Skeletal muscle cell (primary cell): ENCODE measurements around the gene CALCB.
"Not testable (repeated sequence)": the region's sequence is repeated elsewhere in the genome, so short reads cannot be mapped to it uniquely, and the experiment has no call there.

Experiments used
- DNase-seq: peaks from one replicate; pipeline ENCODE4 v3.0.0-alpha.2; 2010; ENCODE audit warnings: low read depth
- H3K4me3 ChIP-seq: 2 replicates; pipeline ENCODE4 v1.5.1; 2011; ENCODE audit warnings: low read depth, mild to moderate bottlenecking, control low read depth, low read length, moderate library complexity

Gene CALCB, protein sequence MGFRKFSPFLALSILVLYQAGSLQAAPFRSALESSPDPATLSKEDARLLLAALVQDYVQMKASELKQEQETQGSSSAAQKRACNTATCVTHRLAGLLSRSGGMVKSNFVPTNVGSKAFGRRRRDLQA

DNA sequence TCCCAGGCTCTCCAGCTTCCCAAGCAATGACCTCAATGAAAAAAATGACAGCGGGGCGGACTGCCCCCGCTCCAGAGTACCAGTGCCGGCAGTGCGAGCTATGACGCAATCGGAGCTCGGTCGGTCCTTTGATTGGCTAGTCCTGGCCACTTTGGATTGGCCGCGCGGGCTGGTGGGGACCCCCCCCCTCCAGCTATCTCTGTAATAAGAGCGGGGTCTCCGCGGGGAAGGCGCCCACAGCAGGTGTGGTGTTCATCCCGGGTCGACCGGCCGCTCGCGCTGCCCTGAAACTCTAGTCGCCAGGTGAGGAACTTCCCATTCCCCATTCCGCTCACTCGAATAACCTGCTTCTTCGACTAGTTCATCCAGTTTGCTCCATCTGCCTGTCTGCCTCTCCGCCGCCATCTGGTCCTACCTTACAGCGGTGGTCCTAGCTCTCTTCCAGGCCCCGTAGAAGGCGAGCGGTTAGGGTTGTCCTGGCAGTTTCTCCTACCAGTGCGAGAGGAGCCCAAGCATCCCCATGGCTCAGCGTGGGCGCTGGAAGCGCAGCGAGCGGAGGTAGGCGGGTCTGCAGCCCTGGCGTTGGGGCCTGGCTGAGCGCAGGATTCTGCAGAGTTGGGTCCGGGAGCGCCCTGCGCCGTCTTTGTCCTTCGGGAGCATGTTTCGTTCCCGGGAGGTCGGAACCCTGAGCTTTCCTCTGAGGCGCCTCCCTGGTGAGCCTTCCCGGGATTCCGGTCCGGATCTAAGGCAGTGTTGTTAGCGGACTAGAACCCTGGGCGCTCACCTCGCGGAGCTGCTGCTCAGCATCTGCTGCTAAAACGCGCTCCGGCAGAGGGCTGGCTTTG, at the start of gene CALCB:
TSS of gene CALCB (plus strand) at position 233 of the 845 bp plus-strand sequence. CDS start 1,126 bp downstream, outside the sequence.
- H3K4me3 ChIP-seq = peak within 1 kb of the TSS; percentile 40
- no peak for DNase-seq

DNA sequence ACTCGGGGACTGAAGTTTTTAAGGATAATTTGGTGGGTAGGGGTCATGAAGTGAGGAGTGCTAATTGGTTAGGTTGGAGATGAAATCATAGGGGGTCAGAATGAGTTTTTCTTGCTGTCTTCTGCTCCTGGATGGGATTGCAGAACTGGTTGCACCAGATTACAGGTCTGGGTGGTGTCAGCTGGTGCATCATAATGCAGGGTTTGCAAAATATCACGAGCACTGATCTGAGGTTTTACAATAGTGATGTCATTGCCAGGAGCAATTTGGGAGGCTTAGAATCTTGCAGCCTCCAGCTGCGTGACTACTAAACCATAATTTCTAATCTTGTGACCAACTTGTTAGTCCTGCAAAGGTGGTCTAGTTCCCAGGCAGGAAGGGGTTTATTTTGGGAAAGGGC, 46.4 kb upstream of the CALCB start:
- H3K4me3 ChIP-seq = no peak overlapping the region
- no peak for DNase-seq

DNA sequence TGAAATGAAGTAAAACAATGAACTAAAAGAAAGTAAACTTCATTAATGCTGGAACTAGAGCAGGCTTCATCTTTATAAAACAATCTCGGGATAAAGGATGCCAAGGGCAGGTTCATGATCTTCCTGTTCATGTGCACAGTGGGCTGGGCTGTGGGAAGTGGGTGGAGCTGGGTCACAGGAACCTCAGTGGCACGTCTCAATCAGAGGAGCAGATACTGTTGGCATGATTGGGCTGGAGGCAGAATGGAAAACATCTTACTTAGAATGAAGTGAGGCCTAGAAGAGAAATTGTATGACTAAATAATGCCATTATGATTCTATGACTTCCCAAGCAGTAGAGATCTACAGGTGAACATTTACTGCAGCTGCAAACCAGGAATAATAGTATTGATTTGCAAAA, 45.4 kb upstream of the CALCB start:
- no peak for DNase-seq
- H3K4me3 ChIP-seq = no peak overlapping the region

DNA sequence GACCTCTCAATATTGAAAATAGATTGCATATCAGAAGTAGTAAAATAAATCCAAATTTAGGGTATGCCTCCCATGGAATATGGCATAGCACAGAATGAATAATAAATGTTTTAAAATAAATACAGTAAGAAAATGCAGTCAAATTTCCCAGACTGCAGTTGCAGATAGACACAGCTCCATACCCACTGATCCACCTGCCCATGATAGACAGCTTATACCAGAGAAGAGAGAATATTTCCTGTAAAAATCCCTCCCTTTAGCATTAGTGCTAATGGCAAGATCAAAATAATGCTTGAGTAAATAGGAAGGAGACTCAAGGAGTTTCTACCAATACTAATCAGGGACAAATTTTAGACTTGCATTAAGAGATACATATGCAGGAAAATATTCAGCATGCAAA, 45.0 kb upstream of the CALCB start:
- H3K4me3 ChIP-seq = no peak overlapping the region
- DNase-seq = no peak

DNA sequence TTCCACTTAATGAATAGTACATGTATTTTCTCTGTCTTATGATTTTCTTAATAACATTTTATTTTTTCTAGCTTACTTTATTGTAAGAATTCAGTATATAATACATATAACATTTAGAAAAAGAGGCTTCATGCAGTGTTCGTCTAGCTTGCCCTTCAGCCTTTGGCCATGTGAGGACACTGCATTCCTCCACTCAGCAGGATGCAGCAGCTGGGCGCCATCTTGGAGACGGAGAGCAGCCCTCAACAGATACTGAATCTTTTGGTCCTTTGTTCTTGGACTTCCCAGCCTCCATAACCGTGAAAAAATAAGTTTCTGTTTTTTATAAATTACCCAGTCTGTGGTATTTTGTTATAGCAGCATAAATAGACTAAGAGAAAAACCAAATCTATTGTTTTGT, 41.4 kb upstream of the CALCB start:
- H3K4me3 ChIP-seq, DNase-seq: not testable (repeated sequence)

DNA sequence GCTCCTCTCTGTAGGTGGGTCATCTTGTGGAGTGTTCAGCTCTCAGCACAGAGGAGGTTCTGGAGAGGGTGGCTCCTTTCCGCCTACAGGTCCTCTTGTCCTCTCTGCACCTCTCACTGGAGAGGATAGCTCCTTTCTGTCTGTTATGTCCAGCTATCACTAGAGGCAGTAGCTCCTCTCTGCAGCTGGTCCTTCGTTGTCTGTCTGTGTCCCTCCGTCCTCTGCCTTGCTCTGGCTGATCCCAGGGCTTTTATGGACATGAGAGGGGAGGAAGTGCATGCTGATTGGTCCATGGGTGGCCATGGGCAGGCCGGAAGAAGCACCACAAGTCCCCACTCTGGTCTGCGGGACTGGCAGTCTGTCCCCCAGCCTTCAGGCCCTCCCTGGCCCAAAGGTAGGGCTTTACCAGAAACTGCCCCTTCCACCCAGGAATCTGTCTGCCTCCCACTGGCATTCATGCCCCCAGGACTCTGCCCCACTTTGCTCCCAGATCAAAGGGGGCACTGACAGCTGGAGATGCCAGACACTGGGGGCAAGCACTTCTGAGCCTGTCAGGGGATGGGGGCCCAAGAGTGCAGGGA, 38.6 kb upstream of the CALCB start:
- no peak overlapping the region for H3K4me3 ChIP-seq
- DNase-seq = no peak

DNA sequence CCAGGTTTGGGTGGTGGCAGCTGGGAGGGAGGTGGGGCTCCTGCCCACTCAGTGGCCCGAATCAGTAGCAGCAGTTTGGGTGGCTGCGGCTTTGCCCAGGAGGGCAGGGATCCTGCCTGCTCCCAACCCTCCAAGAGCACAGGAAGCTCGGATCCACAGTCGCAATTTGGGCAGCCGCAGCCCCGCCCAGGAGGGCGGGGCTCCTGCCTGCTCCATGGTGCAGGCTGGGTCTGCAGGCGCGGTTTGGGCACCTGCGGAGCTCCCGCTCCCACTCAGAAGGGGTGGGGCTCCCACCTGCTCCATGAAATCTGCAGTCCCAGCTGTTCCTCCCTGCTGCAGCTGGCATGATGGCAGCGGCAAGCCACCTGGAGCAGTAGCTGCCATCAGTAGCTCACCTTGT, 38.1 kb upstream of the CALCB start:
- H3K4me3 ChIP-seq = no peak overlapping the region
- no peak for DNase-seq

DNA sequence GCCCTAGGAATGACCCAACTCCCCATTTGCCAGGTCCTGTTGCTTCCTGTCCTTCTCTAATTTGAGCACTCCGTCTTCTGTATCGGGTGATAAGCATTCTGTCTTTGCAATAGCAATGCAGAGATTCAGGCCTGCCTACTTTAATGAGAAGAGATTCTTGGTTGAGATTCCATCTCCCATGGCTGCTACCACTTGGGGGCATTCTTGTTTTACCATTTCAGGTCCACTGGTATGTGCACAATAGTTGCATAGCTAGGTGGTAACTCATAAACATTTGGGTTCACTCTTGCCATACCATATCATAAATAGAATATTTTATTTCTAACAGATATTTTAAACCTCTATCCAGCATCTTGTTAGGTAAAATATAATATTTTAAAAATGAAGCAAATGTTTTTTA, 34.4 kb upstream of the CALCB start:
- no peak for DNase-seq
- no peak overlapping the region for H3K4me3 ChIP-seq

DNA sequence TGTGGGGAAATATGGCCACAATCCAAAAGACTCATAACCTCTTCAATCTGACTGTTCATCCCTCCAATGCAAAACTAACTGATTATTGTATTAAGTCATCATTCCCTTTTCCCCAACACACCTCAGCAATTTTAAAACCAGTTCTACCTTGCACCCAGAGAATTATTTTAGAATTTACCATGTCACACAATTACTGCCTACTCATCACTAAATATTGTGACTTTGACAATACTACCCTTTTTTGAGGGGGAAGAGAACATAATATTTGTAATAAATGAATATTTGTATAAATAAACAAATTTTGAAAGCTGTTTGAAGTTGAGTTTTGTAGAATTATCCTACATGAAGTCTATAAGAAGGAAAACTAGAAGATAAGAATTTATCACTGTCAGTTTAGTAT, 28.2 kb upstream of the CALCB start:
- no peak for DNase-seq
- H3K4me3 ChIP-seq = no peak overlapping the region

DNA sequence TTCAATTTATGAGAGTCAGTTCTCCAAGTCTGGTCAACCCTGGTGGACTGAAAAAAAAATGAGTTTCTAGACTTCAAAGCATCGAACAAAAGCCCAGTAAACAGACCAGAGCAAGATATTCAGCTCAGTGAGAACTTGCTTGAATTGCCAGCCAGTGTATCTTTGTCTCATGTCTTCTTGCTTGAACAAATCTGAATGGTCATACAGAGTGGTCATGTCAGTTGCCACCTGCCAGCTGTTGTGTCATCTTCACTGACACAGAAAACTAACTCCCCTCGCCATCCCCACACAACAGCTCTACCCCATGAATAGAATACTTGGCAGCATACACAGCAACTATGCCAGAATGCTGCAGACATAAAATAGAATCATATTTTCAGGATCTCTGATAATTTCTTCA, 27.5 kb upstream of the CALCB start:
- no peak overlapping the region for H3K4me3 ChIP-seq
- DNase-seq = no peak

DNA sequence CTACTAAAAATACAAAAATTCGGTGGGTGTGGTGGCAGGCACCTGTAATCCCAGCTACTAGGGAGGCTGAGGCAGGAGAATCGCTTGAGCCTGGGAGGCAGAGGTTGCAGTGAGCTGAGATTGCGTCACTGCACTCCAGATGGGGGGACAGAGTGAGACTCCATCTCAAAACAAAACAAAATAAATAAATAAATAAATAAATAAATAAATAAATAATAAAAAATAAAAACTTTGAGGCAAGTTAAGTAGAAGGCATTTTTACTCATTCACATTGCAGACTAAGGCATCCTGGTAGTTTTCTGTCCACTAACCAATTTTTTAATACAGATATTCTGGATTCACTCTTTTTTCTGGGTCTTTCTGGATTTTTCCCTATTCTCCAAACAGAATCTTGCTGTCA, 26.7 kb upstream of the CALCB start:
- not testable (repeated sequence) for H3K4me3 ChIP-seq, DNase-seq

DNA sequence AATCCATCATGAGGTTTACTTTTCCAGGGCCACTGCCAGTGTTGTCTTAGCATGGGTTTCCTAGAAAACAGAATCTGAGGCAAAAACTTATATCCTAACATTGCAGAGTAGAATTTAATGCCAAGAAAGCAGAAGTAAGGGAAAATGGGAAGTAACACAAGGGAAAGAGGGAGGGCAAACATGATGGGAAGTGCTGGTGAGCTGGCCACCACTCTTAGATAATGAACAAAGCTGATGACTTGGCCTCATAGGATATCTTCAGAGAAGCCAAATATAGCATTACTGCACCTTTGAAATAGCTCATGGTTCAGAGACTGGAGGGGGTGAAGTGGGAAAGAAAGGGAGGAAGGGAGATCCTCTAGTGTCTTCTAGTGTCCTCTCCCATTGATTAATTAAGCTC, 24.8 kb upstream of the CALCB start:
- DNase-seq = no peak
- no peak overlapping the region for H3K4me3 ChIP-seq

DNA sequence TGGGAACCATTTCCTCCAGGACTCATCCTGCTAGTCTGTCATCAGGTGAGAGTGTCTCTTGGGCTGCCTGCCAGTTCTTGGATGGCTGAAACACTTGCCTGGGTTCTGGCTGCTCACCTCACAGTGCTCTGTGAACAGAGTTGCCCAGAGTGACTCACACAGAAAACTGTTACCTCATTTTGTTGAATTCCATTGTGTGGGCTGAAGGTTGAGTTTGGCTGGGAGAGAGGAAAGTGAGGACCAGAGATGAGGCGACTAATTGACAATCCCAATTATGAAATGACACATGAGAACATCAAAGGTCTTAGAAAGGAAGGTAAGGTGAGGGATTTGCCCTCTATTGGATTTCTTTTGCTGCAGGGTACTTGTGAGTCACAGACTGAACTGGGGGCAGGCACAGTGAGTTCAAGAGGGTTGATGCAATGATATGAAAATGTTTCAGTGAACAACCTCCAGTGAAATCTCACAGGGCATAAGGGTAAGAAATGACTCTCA, 20.2 kb upstream of the CALCB start:
- no peak overlapping the region for H3K4me3 ChIP-seq
- DNase-seq = peak; percentile 42

DNA sequence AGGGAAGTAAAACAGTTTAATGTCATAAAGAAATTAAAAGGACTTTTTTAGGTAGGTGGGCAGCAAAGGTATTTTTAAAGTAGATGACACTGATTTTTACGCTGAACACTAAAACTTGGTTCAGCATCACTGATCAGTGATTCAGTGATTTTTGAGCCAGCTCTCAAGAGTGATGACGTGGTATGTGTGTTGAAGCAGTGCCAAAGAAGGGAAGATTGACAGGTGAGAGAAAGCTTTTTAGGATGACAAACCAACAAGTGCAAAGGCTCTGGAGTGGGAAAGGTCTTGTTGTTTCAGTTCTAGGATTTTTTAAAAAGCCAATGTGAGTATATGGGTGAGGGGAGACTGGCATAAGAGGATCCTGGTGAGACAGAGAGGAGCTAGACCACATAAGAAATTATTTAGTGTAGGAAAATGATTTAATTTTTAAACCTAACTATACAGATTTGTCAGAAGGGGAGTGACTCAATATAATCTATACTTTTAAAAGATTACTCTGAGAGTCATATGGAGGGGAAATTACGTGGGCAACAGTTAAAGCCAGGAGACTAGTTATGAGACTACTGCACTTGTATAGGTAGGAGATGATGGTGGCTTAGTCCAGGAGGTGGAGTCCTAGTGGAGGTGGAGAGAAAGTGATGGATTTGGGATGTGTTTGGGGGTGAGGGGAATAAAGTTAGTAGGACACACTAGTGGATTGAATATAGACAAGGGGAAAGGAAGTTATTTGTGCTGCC, 17.6 kb upstream of the CALCB start:
- no peak overlapping the region for H3K4me3 ChIP-seq
- no peak for DNase-seq

DNA sequence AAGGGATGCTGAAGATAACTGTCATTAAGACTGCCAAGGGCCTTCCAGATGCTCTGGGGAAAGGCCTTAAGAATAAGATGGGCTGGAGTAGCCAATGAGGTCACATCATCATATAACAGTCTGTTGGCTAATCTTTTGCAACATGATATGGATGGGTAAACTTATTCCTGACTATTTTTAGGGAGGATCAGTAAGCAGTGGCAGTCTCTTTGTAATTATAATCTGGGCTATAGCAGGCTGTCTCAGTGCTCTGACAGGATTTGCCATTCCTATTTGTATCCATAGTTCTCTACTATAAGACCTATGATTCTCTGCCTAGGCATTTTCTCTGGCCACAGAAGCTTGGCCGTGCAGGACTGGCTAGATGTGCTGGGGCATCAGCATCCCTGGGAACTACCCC, 16.1 kb upstream of the CALCB start:
- H3K4me3 ChIP-seq = no peak overlapping the region
- DNase-seq = no peak

DNA sequence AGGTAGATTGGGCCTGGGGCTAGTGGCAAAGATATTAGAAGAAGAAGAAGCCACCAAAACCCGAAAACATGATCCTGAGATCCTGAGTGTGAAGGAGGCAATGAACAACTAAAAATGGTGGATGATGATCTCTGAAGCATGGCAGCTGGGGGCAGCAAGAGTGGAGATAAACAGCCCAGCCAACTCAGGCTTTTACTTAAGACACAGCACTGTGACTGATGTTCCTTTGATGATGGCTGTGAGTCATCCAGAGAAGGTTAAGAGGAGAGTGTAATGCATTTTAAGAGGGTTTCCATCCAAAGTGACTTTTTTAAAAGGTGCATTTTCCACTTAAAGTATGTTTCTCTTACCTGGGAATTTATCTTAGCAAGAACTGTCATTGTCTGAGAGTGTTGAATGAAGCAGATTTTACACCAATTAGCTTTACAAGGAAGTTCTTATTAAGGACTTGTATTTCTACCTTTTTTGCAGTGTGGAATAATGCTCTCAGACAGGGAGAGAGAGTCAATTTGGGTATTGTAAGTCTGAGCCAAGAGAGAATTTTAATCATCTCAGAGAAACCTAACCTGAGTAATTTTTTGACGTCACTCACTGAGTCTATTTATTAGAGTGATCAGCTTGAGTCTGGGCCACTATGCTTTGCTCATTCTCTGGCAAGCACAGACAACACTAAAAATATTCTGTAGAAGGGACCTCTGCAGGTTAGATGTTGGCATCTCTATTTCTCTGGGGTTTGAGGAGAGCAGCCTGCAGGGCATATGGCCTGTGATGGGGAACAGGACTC, 14.1 kb upstream of the CALCB start:
- H3K4me3 ChIP-seq = no peak overlapping the region
- no peak for DNase-seq

DNA sequence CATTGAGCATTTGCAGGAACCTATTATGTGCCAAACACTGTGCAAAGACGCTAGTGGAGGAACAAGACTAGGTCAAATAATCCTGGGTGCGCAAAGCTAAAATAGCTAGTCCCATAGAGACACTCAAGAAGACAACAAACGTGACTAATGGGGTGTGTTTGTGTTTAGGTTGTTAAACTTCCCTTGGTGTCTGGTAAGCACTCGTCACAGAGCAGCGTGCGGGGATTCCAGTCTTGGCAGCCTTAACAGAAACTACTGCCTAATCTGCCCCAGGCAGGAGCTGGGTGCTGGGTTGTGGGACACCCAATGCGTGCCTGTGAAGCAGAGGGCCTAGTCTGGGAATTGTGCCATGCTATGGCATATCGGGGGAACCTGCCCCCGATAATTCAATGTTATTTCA, 10.8 kb upstream of the CALCB start:
- no peak for DNase-seq
- no peak overlapping the region for H3K4me3 ChIP-seq

DNA sequence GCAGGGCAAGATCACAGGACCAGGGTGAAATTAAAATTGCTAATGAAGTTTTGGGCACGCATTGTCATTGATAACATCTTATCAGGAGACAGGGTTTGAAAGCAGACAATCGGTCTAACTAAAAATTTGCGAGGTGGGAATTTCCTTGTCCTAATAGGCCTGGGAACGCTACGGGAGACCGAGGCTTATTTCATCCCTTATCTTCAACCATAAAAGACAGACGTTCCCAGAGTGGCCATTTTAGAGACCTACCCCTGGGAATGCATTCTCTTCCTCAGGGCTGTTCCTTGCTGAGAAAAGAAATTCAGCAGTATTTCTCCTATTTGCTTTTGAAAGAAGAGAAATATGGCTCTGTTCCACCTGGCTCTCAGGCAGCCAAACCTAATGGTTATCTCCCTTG, 3.6 kb upstream of the CALCB start:
- H3K4me3 ChIP-seq, DNase-seq: not testable (repeated sequence)

DNA sequence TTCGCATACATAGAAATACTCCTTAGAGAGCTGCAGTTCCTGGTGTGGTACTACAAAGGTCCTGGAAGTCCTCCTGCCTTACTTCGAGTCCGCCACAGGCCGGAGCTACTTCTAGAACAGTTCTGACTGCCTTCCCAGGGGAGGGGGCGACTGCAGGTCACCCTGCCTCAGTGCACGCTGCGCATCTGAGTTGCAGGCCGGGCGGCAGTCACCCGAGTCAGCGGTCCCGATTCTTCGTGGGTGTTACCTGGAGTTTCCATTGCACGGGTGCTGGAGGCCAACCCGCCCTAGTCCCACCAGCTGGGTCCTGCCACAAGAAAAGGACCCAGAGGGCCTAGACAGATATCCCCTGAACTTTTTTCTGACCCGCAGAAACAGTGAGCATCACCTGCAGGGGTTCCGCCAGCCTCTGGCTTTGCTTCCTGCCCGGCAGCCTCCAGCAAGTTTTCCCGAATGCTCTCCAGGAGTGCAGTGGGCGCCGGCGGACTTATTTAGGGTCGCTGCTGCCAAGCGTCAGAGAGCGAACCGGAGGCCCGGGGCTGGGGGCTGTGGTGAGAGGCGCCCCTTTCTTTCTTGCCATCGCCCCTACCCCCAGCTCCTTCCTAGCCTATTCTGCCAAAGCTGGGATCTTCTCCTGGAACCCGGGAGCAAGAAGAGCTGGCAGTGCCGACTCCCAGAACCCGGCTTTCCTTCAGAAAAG, 1.7 kb upstream of the CALCB start:
- DNase-seq = no peak
- no peak overlapping the region for H3K4me3 ChIP-seq
